Activated CD8-positive, alpha-beta T cell treated with anti-CD3 and anti-CD28 coated beads, Interleukin-2, amount 10 ng/mL, durations not matched to agents 7 days and 5 days (primary cell): ENCODE results near the gene PARP1. TPM values are rescaled to one million over a fixed set of nuclear protein-coding genes. Genes with fewer than 3 reads are reported as not detected.

Experiments used
- ATAC-seq: fragments of 150-1000 bp; cut with Tn5 transposase; one replicate; pipeline ENCODE4 v1.10.0; 2021; ENCODE audit warnings: moderate library complexity
- CTCF ChIA-PET: fragments of 350-600 bp; sonication (Branson Sonifier 250); formaldehyde crosslinking; loops from one replicate; lab custom pipeline; 2021; ENCODE audit warnings: antibody characterized with exemption; lab: Charles Lee
- POLR2A ChIA-PET: fragments of 350-600 bp; sonication (Branson Sonifier 250); formaldehyde crosslinking; loops from one replicate; lab custom pipeline; 2021; ENCODE audit warnings: antibody characterized with exemption; lab: Charles Lee
- DNase-seq: peaks from one replicate; pipeline ENCODE4 v3.0.0-alpha.2; 2020
- H3K27ac Mint-ChIP-seq: one replicate; pipeline ENCODE4 v1.8.0; 2021; ENCODE audit warnings: mild to moderate bottlenecking, mixed read lengths
- H3K27me3 Mint-ChIP-seq: one replicate; pipeline ENCODE4 v1.8.0; 2021; ENCODE audit warnings: low read depth, mixed read lengths
- H3K36me3 Mint-ChIP-seq: one replicate; pipeline ENCODE4 v1.8.0; 2021; ENCODE audit warnings: low read depth, mixed read lengths
- H3K4me1 Mint-ChIP-seq: one replicate; pipeline ENCODE4 v1.8.0; 2021; ENCODE audit warnings: low read depth, mixed read lengths
- H3K4me3 Mint-ChIP-seq: one replicate; pipeline ENCODE4 v1.8.0; 2021; ENCODE audit warnings: mild to moderate bottlenecking, mixed read lengths
- H3K9me3 Mint-ChIP-seq: one replicate; pipeline ENCODE4 v1.8.0; 2022; ENCODE audit warnings: mixed read lengths; ENCODE audit not compliant: insufficient read depth
- total RNA-seq, 2 experiments: library from RNA; stranded (reverse); gene quantifications; one replicate each; pipeline ENCODE4 v1.2.3, GENCODE V29; 2021

Gene PARP1
- total RNA-seq, 2 experiments from 2014 or later: 139 to 145 TPM

DNA sequence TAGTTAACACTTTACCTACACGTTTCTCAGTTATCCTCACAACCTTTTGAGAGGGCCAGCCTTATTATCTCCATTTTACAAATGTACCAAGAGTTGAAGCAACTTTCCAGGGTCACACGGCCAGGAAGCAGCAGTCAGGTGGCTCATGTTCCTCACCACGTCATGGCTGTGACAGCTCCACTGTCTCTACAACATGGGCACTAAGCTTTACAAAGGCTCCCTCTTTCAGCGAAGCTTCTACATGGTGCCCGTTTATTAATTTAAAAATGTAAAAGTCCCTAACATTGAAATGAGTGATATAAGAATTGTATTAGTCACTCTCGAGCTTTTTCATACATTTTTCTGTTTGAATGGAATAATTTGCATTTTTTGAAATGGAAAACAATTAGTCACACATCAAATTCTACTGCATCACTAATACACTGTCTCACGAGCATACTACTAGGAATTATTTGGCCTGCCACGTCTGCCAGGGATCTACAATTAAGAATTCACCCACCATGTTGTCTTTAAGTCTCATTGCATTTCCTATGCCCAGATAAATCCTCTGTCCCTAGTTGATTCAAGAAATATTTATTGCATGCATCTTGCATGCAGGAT is 70.5 kb downstream of the PARP1 start:
- Mint-ChIP-seq H3K27ac (no peak overlapping the region), H3K4me3 (no peak overlapping the region), H3K4me1 (peaks cover 4% of the 10 kb centered on the region), H3K9me3 (peaks cover 3% of the 10 kb centered on the region), H3K36me3 (peaks cover 2% of the 10 kb centered on the region), H3K27me3 (peaks cover 8% of the 10 kb centered on the region)
- ChIA-PET POLR2A (interaction anchor here (0.6 kb wide), 1 partner anchor 71 kb away, joined by 3 read pairs; the partner anchor contains the start of gene PARP1), CTCF (interaction anchor here (1.1 kb wide), 1 partner anchor 212 kb away, joined by 4 read pairs; no protein-coding TSS in a partner anchor)
- DNase-seq: no peak
- no peak for ATAC-seq

DNA sequence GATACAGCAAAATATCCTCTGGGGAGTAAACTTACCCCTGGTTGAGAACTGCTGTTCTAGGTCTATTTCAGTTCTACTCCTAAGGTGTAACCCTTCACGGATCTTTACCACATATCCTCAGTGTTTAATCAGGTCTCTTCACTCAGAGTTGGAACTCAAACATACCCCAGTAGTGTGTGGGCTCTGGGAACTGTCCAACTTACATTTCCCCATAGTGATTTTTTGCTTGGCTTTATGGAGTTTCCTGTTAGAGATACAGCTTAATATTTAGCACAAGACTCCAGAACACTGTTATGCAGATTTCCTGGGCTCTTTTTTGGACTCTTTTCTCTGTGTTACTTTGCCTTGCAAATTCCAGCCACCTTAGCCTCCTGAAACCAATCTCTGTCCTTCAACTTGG is 72.2 kb downstream of the PARP1 start:
- peaks cover 8% of the 10 kb centered on the region for H3K27me3 Mint-ChIP-seq
- H3K27ac Mint-ChIP-seq: no peak overlapping the region
- H3K4me1 Mint-ChIP-seq: peaks cover 4% of the 10 kb centered on the region
- H3K9me3 Mint-ChIP-seq: peaks cover 2% of the 10 kb centered on the region
- DNase-seq: no peak
- CTCF ChIA-PET: no interaction called here
- H3K36me3 Mint-ChIP-seq: peaks cover 1% of the 10 kb centered on the region
- ATAC-seq: no peak
- no peak overlapping the region for H3K4me3 Mint-ChIP-seq
- POLR2A ChIA-PET: no interaction called here

DNA sequence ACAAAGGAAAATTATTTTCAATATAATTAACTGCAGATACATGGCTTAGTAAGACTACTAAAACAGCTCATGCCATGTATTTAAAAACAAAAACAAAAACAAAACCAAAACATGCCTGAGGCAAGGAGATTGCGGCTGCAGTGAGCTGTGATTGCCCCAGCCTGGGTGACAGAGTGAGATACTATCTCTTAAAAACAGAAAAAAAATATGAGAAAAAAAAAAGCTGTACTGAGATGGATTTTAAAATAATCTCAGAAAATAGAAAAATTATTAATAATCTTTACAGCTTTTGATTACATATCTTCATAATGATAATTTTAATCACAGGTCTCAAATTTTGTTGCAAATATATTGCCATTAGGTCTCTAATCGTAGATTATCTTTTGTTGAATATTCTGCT is 74.9 kb downstream of the PARP1 start:
- CTCF ChIA-PET: interaction anchor here (0.6 to 6.2 kb wide), 54 partner anchors 8 to 268 kb away, joined by 3 to 77 read pairs (median 4); partner anchors contain the start of genes LIN9, MIXL1 and PARP1
- ATAC-seq: no peak
- POLR2A ChIA-PET: interaction anchor here (0.6 to 1.4 kb wide), 2 partner anchors 24 to 208 kb away, joined by 3 to 8 read pairs; partner anchors contain the start of gene LIN9
- H3K4me3 Mint-ChIP-seq: peak overlapping the region; percentile 1
- H3K36me3 Mint-ChIP-seq: no peaks in the 10 kb centered on the region
- no peak for DNase-seq
- no peaks in the 10 kb centered on the region for H3K9me3 Mint-ChIP-seq
- peaks cover 4% of the 10 kb centered on the region for H3K4me1 Mint-ChIP-seq
- peaks cover 5% of the 10 kb centered on the region for H3K27me3 Mint-ChIP-seq
- no peak overlapping the region for H3K27ac Mint-ChIP-seq

DNA sequence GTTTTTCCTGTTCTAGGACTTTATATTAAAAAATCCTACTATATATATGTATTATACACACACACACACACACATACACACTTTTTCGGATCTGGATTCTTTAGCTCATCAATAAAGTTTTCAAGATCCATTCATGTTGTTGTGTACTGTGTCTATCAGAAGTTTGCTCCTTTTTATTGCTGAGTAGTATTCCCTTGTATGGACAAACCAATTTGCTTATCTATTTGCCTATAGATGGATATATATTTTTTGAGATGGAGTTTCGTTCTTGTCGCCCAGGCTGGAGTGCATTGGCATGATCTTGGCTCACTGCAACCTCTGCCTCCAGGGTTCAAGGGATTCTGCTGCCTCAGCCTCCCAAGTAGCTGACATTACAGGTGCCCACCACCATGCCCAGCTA is 78.7 kb downstream of the PARP1 start:
- Mint-ChIP-seq H3K27ac (no peak overlapping the region), H3K4me1 (peaks cover 8% of the 10 kb centered on the region), H3K36me3 (no peaks in the 10 kb centered on the region), H3K4me3 (no peak overlapping the region), H3K27me3 (no peaks in the 10 kb centered on the region), H3K9me3 (no peaks in the 10 kb centered on the region)
- ATAC-seq (no peak), DNase-seq (no peak)
- POLR2A ChIA-PET: no interaction called here
- CTCF ChIA-PET: interaction anchor here (6.2 kb wide), 1 partner anchor 204 kb away, joined by 77 read pairs; no protein-coding TSS in a partner anchor

DNA sequence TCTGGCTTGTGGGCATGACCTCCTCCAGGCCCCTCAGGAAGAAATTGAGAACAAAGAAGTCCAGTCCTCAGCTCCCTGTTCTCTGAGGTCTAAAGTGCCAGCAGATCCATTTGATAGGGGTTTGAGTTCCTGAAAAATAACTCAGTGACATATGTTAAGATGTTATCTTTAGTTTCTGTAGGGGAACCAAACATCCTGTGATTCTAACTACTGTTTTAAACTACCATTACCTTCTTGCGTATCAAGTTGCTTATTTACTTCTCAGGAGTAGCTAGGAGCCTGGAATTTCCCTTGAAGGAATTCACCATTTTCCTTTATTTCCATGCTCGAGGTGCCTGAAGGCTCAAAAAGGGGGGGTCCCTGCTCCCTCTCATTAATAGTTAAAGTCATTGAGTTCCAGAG is 80.1 kb downstream of the PARP1 start:
- DNase-seq (no peak), ATAC-seq (no peak)
- ChIA-PET CTCF (interaction anchor here (1.4 kb wide), 1 partner anchor 202 kb away, joined by 4 read pairs; no protein-coding TSS in a partner anchor), POLR2A (no interaction called here)
- Mint-ChIP-seq H3K27ac (no peak overlapping the region), H3K36me3 (no peaks in the 10 kb centered on the region), H3K9me3 (no peaks in the 10 kb centered on the region), H3K27me3 (peaks cover 2% of the 10 kb centered on the region), H3K4me1 (peaks cover 3% of the 10 kb centered on the region), H3K4me3 (no peak overlapping the region)

DNA sequence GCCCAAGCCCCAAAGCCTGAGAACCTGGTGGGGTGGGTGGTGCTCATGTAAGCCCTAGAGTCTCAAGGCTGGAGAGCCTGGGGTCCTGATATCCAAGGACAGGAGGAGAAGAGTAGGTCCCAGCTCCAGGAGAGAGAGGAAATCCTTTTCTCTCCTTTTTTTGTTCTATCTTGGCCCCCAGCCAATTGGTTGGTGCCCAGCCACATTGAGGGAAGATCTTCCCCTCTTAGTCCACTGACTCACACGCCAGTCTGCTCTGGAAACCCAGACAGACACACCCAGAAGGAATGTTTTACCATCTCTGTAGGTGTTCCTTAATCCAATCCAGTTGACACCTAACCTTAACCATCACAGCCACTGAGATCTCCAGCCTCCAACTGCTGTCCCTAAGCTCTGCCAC is 82.7 kb downstream of the PARP1 start:
- POLR2A ChIA-PET: no interaction called here
- Mint-ChIP-seq H3K36me3 (no peaks in the 10 kb centered on the region), H3K4me3 (no peak overlapping the region), H3K9me3 (no peaks in the 10 kb centered on the region), H3K4me1 (peaks cover 3% of the 10 kb centered on the region), H3K27ac (no peak overlapping the region), H3K27me3 (peaks cover 5% of the 10 kb centered on the region)
- DNase-seq: no peak
- CTCF ChIA-PET: interaction anchor here (1.1 to 1.4 kb wide), 2 partner anchors 8 to 200 kb away, joined by 3 to 6 read pairs; no protein-coding TSS in a partner anchor
- no peak for ATAC-seq

DNA sequence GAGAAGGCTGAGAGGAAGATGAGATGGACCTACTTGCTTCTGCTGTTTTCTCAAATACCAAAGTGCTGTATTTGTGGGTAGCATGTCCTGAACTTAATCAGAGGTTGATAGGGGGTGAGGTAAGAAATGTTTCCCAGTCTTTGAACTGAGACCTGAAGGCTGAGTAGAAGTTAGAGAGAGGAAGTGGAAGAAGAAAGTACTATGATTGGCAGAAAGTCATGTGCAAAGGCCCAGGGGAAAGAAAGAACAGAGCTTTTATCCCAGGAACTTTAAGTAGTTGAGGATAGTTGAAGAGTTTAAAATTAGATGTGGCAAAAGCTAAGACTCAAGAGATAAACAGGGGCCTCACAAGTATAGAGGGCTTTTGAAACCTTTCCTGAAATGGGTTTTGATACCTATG is 83.4 kb downstream of the PARP1 start:
- H3K27me3 Mint-ChIP-seq: peaks cover 5% of the 10 kb centered on the region
- POLR2A ChIA-PET: no interaction called here
- no peaks in the 10 kb centered on the region for H3K9me3 Mint-ChIP-seq
- no peaks in the 10 kb centered on the region for H3K36me3 Mint-ChIP-seq
- no peak overlapping the region for H3K27ac Mint-ChIP-seq
- no peak for DNase-seq
- no peak for ATAC-seq
- H3K4me1 Mint-ChIP-seq: peaks cover 3% of the 10 kb centered on the region
- CTCF ChIA-PET: interaction anchor here (1.4 kb wide), 1 partner anchor 9 kb away, joined by 6 read pairs; no protein-coding TSS in a partner anchor
- H3K4me3 Mint-ChIP-seq: no peak overlapping the region

DNA sequence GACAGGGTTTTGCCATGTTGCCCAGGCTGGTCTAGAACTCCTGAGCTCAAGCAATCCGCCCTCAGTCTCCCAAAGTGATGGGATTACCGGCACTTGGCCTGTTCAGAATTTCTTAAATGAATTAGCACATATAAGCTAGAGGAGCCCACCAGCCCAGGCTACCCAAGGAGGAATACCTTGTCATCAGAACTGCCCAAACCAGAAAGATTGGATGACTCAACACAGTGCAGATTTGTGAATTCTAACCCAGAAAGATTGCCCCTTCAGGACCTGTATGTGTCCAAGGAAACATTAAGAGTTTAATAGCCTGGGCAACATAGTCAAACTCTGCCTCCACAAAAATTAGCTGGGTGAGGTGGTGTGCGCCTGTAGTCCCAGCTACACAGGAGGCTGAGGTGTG is 84.9 kb downstream of the PARP1 start:
- H3K4me1 Mint-ChIP-seq: peaks cover 3% of the 10 kb centered on the region
- H3K27me3 Mint-ChIP-seq: peaks cover 9% of the 10 kb centered on the region
- CTCF ChIA-PET: interaction anchor here (1.7 kb wide), 2 partner anchors 10 to 197 kb away, joined by 5 to 8 read pairs; no protein-coding TSS in a partner anchor
- H3K9me3 Mint-ChIP-seq: no peaks in the 10 kb centered on the region
- POLR2A ChIA-PET: no interaction called here
- no peaks in the 10 kb centered on the region for H3K36me3 Mint-ChIP-seq
- H3K4me3 Mint-ChIP-seq: no peak overlapping the region
- no peak overlapping the region for H3K27ac Mint-ChIP-seq
- no peak for ATAC-seq
- no peak for DNase-seq

DNA sequence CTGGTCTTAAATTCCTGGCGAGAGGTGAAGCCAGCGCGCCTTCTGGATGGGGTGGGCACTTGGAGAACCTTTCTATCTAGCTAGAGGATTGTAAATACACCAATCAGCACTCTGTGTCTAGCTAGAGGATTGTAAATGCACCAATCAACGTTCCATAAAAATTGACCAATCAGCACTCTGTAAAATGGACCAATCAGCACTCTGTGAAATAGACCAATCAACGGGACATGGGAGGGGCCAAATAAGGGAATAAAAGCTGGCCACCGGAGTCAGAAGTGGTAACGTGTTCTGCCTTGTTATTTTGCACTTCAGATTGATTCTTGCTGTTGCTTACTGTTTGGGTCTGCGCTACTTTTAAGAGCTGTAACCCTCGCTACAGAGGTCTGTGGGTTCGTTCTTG is 87.0 kb downstream of the PARP1 start:
- H3K9me3 Mint-ChIP-seq: no peaks in the 10 kb centered on the region
- no peaks in the 10 kb centered on the region for H3K36me3 Mint-ChIP-seq
- H3K27me3 Mint-ChIP-seq: peaks cover 19% of the 10 kb centered on the region
- POLR2A ChIA-PET: no interaction called here
- CTCF ChIA-PET: interaction anchor here (1.0 to 1.2 kb wide), 2 partner anchors 12 to 87 kb away, joined by 3 to 4 read pairs; partner anchors contain the start of gene PARP1
- no peaks in the 10 kb centered on the region for H3K4me1 Mint-ChIP-seq
- DNase-seq (no peak), ATAC-seq (no peak)
- H3K4me3 Mint-ChIP-seq: no peak overlapping the region
- H3K27ac Mint-ChIP-seq: no peak overlapping the region

DNA sequence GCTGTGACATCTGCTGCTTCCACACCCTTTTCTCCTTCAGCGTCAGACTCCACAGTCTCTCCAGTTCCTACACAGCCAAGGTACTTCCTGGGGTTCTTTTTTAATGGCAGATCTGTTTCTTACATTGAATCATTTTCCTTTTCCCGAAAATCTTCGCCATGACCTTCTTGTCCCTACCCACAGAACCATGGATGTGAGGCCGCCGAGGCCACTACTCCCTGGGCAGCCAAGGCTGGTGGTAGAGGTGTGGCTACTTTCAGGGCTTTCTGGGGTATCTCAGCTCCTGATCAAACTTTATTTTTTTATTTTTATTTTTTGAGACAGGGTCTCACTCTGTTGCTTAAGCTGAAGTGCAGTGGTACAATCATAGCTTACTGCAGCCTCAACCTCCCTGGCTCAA is 89.4 kb downstream of the PARP1 start:
- no peaks in the 10 kb centered on the region for H3K9me3 Mint-ChIP-seq
- no peak for ATAC-seq
- CTCF ChIA-PET: interaction anchor here (1.1 kb wide), 2 partner anchors 15 to 195 kb away, joined by 3 read pairs; no protein-coding TSS in a partner anchor

DNA sequence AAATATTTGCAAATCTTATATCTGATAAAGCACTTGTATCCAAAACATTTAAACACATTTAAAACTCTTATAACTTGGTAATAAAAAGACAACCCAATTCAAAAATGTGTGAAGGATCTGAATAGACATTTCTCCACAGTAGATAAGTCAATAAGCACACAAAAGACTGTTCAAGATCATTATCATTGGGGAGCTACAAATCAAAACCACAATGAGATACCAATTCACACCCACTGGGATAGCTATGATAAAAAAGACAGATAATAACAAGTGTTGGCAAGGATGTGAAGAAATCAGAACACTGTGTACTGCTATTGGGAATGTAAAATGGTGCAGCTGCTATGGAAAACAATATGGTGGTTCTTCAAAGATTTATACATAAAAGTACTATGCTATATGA is 93.8 kb downstream of the PARP1 start:
- H3K4me1 Mint-ChIP-seq: peaks cover 10% of the 10 kb centered on the region
- CTCF ChIA-PET: interaction anchor here (2.9 kb wide), 1 partner anchor 19 kb away, joined by 11 read pairs; no protein-coding TSS in a partner anchor
- peaks cover 38% of the 10 kb centered on the region for H3K27me3 Mint-ChIP-seq
- POLR2A ChIA-PET: no interaction called here
- H3K9me3 Mint-ChIP-seq: no peaks in the 10 kb centered on the region
- no peak for DNase-seq
- H3K4me3 Mint-ChIP-seq: no peak overlapping the region
- no peaks in the 10 kb centered on the region for H3K36me3 Mint-ChIP-seq
- no peak for ATAC-seq
- H3K27ac Mint-ChIP-seq: no peak overlapping the region

More for the DNA sequence above, 89.4 kb downstream of the PARP1 start:
- no peak overlapping the region for H3K4me3 Mint-ChIP-seq
- H3K4me1 Mint-ChIP-seq: no peaks in the 10 kb centered on the region
- peaks cover 32% of the 10 kb centered on the region for H3K27me3 Mint-ChIP-seq
- POLR2A ChIA-PET: interaction anchor here (0.7 kb wide), 1 partner anchor 8 kb away, joined by 3 read pairs; no protein-coding TSS in a partner anchor
- no peak overlapping the region for H3K27ac Mint-ChIP-seq
- no peaks in the 10 kb centered on the region for H3K36me3 Mint-ChIP-seq
- no peak for DNase-seq

DNA sequence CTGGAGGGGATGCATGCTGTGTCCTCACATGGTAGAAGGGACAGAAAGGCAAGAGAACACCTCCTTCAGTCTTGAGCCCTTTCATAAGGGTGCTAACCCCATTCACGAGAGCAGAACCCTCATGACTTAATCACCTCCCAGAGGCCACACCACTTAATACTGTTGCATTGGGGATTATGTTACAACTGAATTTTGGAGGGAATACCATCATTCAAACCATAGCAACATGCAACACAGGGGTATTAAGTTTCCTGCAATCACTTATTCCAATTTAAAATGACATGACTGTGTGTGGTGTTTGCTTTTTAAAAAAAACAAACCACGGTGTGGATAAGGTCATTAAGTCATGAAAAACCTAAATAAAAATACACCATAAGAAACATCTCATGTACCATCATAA is 95.8 kb downstream of the PARP1 start:
- Mint-ChIP-seq H3K9me3 (no peaks in the 10 kb centered on the region), H3K27ac (no peak overlapping the region), H3K27me3 (peaks cover 34% of the 10 kb centered on the region), H3K4me1 (peaks cover 16% of the 10 kb centered on the region), H3K4me3 (no peak overlapping the region), H3K36me3 (no peaks in the 10 kb centered on the region)
- CTCF ChIA-PET: interaction anchor here (2.9 to 3.6 kb wide), 2 partner anchors 21 to 187 kb away, joined by 11 to 23 read pairs; no protein-coding TSS in a partner anchor
- POLR2A ChIA-PET: no interaction called here
- ATAC-seq: no peak
- DNase-seq: no peak
